H54 (cell line): ENCODE measurements around the gene GFAP.

Experiments used
- DNase-seq: peaks from one replicate; pipeline ENCODE4 v3.0.0; 2011; ENCODE audit warnings: low spot score, mixed read lengths; ENCODE audit not compliant: insufficient read length
- FAIRE-seq: peaks from 3 replicates; lab custom pipeline; 2011; peaks lifted over from hg19 to GRCh38; lab: Jason Lieb, UNC
- POLR2A ChIP-seq: IDR thresholded peaks from 2 replicates; pipeline ENCODE4 v1.6.1; 2011; ENCODE audit warnings: low read depth, mild to moderate bottlenecking, low read length

Gene GFAP

GRCh38 chr17:44940317-44940716 lies 25.0 kb upstream of the GFAP start:
- no peak for TF ChIP-seq POLR2A
- no peak for FAIRE-seq
- no peak for DNase-seq

- no peak for TF ChIP-seq POLR2A
- DNase-seq (no peak), FAIRE-seq (no peak)
Measured at GRCh38 chr17:44935116-44935515, 19.8 kb upstream of the GFAP start.

- DNase-seq (no peak), FAIRE-seq (no peak)
- TF ChIP-seq POLR2A, result no peak
Measured at GRCh38 chr17:44934745-44935105, 19.4 kb upstream of the GFAP start.

GRCh38 chr17:44933824-44934744 lies 18.8 kb upstream of the GFAP start:
- DNase-seq, result no peak
- FAIRE-seq, result no peak
- TF ChIP-seq POLR2A, result no peak

- TF ChIP-seq POLR2A, result no peak
- FAIRE-seq (no peak), DNase-seq (no peak)
Measured at GRCh38 chr17:44932787-44933097, 17.4 kb upstream of the GFAP start.

GRCh38 chr17:44932096-44932786 lies 16.9 kb upstream of the GFAP start:
- FAIRE-seq (no peak), DNase-seq (no peak)
- no peak for TF ChIP-seq POLR2A

- no peak for FAIRE-seq
- no peak for DNase-seq
- no peak for TF ChIP-seq POLR2A
Measured at GRCh38 chr17:44931376-44931775, 16.1 kb upstream of the GFAP start.

- no peak for TF ChIP-seq POLR2A
- no peak for DNase-seq
- no peak for FAIRE-seq
Measured at GRCh38 chr17:44930667-44931066, 15.4 kb upstream of the GFAP start.

GRCh38 chr17:44928950-44929720 lies 13.8 kb upstream of the GFAP start:
- TF ChIP-seq POLR2A, result no peak
- no peak for FAIRE-seq
- no peak for DNase-seq

GRCh38 chr17:44928136-44928535 lies 12.8 kb upstream of the GFAP start:
- TF ChIP-seq POLR2A, result no peak
- FAIRE-seq (no peak), DNase-seq (no peak)

GRCh38 chr17:44927696-44928095 lies 12.4 kb upstream of the GFAP start:
- DNase-seq (no peak), FAIRE-seq (no peak)
- no peak for TF ChIP-seq POLR2A

- no peak for TF ChIP-seq POLR2A
- FAIRE-seq (no peak), DNase-seq (no peak)
Measured at GRCh38 chr17:44926821-44927525, 11.7 kb upstream of the GFAP start.
